GM10847 (cell line): Measurements from ENCODE around the gene TCF7L2.

Experiments
- POLR2A ChIP-seq: IDR thresholded peaks from 2 replicates; pipeline ENCODE4 v1.6.1; 2011; ENCODE audit not compliant: insufficient read length; ENCODE audit errors: extremely low read depth

The TCF7L2 gene

DNA sequence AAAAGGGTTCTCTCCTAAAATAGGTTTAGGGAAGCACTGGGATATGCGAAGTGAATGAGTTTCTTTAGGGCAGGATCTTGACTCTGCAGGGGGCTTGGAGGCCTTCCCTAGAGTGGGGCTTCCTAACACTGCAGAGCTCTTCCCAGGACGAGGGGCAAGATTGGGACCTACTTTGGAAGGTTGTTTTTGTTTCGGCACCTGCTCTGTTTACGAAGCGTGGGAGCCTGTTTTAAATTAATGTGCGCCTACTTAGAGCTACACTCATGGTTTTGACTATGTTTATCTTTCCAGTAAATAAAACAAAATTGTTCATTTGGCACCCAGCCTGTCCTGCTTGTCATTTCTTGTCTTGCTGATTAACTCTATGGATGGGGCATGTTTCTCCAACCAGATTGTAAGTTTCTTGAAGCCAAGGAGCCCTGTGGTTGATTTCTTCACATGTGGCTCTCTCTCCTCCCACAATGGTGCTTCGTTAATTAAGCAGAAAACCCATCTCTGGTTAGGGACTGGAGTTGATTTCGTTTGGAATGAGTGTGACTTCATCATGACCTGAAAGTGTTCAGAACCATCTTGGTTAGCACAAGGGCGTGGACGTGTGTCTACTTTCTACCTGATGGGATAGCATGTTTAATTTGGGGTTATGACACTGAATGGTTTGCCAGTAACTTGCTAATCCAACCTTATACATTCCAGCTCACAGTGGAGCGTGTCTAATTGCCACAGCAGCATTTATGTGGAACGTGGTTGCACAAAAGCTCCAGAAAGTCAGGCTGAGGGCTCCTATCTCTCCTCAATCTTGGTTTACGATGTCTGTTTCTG, 98.1 kb downstream of the TCF7L2 start:
- TF ChIP-seq POLR2A, result no peak

GRCh38 chr10:113049881-113050280, 99.8 kb downstream of the TCF7L2 start:
- TF ChIP-seq POLR2A, result no peak

GRCh38 chr10:113052076-113052830, 102.2 kb downstream of the TCF7L2 start:
- no peak for TF ChIP-seq POLR2A

DNA sequence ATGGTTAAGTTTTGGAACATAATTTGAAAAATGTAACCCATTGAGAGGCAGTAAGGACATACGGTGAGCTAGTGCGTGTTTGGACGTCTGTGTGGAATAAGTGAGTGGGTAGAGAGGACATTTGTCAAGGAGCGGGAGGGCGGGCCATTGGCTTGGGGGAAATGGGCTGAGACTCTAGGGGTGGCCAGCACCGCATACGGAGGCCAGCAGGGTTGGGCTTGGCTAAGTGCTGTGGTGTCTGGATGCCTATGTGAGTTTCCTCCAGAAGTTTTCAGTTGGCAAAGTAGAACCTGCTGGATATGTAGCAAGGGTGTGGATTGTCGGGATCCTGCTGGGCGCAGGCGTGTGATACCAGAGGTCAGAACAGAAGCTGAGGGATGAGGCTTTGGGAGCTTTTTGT, 103.0 kb downstream of the TCF7L2 start:
- TF ChIP-seq POLR2A, result no peak

GRCh38 chr10:113053881-113054280, 103.8 kb downstream of the TCF7L2 start:
- TF ChIP-seq POLR2A, result no peak

- no peak for TF ChIP-seq POLR2A
These were observed 105.4 kb downstream of the TCF7L2 start for GRCh38 chr10:113055458-113055857.

GRCh38 chr10:113056030-113056429, 106.0 kb downstream of the TCF7L2 start:
- no peak for TF ChIP-seq POLR2A

DNA sequence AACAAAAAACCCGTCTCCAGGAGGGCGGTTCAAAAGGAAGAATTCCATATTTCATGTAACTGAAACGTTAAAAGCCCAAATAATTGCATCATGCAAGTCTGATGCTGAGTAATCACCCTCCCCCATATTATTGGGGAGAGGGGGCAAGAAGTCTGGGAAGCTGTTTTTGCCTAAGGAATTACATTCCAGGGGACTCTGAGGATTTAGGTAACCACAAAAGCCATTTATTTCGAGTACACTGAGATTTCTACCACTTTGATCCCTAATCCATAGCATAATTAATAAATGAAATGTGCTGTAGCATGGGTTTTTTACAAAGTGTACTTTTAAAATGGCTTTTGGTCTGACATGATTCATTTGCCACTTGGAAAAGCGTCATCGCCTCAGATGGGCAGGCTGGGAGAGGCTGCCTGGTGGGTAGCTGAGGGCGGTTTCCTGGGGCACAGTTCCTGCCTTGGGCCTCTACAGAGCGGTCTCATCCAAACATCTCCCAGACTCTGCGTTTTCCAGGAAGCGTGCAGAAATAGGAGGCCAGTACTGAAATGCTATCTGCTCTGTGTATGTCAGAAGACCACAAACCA, 106.5 kb downstream of the TCF7L2 start:
- TF ChIP-seq POLR2A, result no peak

GRCh38 chr10:113057948-113058522, 108.0 kb downstream of the TCF7L2 start:
- no peak for TF ChIP-seq POLR2A

GRCh38 chr10:113058523-113059370, 108.7 kb downstream of the TCF7L2 start:
- TF ChIP-seq POLR2A, result no peak

- no peak for TF ChIP-seq POLR2A
These were observed 109.3 kb downstream of the TCF7L2 start for GRCh38 chr10:113059371-113059780.

DNA sequence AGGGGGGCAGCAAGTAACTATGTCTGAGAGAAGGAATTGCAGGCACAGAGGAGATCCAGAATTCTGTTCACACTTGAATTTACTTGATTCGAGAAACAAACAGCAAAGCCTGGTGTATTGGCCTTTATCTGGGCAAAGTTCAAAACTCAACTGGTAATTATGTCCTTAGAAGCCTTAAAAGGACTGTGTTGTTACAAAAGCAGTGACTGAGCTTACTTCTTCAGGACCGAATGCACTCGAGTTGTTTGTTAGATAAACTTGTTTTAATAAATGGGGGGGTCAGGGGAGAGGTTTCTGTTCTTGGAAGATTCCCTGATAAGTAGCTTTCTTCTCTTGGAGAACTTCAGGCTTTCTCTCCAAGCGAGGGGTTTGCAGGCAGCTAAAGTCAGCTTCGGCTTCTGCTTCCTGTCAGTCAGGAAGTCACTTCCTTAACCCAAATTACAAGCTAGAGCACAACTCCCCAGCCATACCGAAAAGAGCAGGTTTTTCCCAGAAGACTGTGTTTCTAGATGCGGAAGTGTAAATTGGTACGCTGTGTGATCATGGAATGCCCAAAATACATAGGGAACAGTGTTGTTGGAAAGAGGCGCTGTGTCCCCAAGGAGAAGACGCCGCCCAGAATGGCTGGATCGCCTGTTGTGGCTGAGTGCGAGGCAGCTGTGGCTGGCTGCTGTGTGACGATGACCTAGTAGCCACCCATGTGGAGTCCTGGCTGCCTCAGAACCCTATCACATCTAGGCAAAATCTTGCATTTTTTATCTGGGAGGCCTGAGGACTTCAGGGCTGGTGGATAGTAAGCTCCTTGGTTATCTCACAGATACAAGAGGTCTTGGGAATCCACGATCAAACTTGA, 110.4 kb downstream of the TCF7L2 start:
- TF ChIP-seq POLR2A, result no peak

GRCh38 chr10:113061054-113061430, 111.0 kb downstream of the TCF7L2 start:
- no peak for TF ChIP-seq POLR2A

- no peak for TF ChIP-seq POLR2A
These were observed 111.5 kb downstream of the TCF7L2 start for GRCh38 chr10:113061557-113061956.
